Lung (tissue), 12 donors: ENCODE results near the gene EDAR. TPM values are rescaled to one million over a fixed set of nuclear protein-coding genes. Genes with fewer than 3 reads are reported as not detected.

Source experiments
- ATAC-seq: fragments of 200-7000 bp; cut with Tn5 transposase; one replicate; pipeline ENCODE4 v1.9.1; 2020; ENCODE audit warnings: moderate number of reproducible peaks; ENCODE audit not compliant: insufficient read depth, low FRiP score
- DNase-seq, 3 donors: peaks; one replicate each; pipeline ENCODE4 v3.0.0-alpha.2; 2013 to 2017
- H3K27ac ChIP-seq, 2 donors: one replicate each; pipeline ENCODE4 v1.5.1; 2013; ENCODE audit warnings: mild to moderate bottlenecking in 2 of 2, moderate library complexity in 2 of 2, control low read depth in 1 of 2, inconsistent platforms in 1 of 2, low read depth in 1 of 2, low read length in 1 of 2
- H3K27me3 ChIP-seq, 3 donors: one replicate each; pipeline ENCODE4 v1.5.1; 2013; ENCODE audit warnings: low read length in 2 of 3; ENCODE audit not compliant: control insufficient read depth in 3 of 3, insufficient read depth in 3 of 3
- H3K36me3 ChIP-seq, 4 donors: one replicate each; pipeline ENCODE4 v1.5.1; 2013; ENCODE audit warnings: low read length in 4 of 4, mild to moderate bottlenecking in 1 of 4, moderate library complexity in 1 of 4; ENCODE audit not compliant: control insufficient read depth in 4 of 4, insufficient read depth in 4 of 4
- H3K4me1 ChIP-seq, 5 donors: one replicate each; pipeline ENCODE4 v1.5.1; 2013; ENCODE audit warnings: low read length in 5 of 5, mild to moderate bottlenecking in 2 of 5, moderate library complexity in 1 of 5; ENCODE audit not compliant: control insufficient read depth in 5 of 5, insufficient read depth in 5 of 5
- H3K4me3 ChIP-seq: one replicate; pipeline ENCODE4 v1.5.1; 2013; ENCODE audit warnings: mild to moderate bottlenecking, control low read depth, moderate library complexity
- H3K9ac ChIP-seq, 2 donors: one replicate each; pipeline ENCODE4 v1.5.1; 2013; ENCODE audit warnings: low read length in 2 of 2, control low read depth in 1 of 2; ENCODE audit not compliant: insufficient read depth in 1 of 2
- H3K9me3 ChIP-seq, 4 donors: one replicate each; pipeline ENCODE4 v1.5.1; 2013; ENCODE audit warnings: low read length in 3 of 4, mild to moderate bottlenecking in 1 of 4, moderate library complexity in 1 of 4; ENCODE audit not compliant: control insufficient read depth in 4 of 4, insufficient read depth in 3 of 4
- WGBS, 2 donors: extraction: QIAGEN DNeasy Blood & Tissue Kit; methylation state at CpG; one replicate each; pipeline ENCODE4 v1.1.7; 2013; 5-methylcytosine and 5-hydroxymethylcytosine counted together
- polyA plus RNA-seq, 2 donors: library from polyadenylated mRNA; stranded (reverse); fragments of 200-250 nt; gene quantifications; one replicate each; pipeline ENCODE4 v1.2.1, GENCODE V29; 2013
- total RNA-seq, 2 donors: library from RNA; depleted of rRNA in 1 of 2; stranded (reverse); fragments of >200 nt in 1 of 2; gene quantifications; one replicate each; pipeline ENCODE4 v1.2.1, GENCODE V29; 2014 to 2021
- TF ChIP-seq, protein P1 (sequence below): IDR thresholded peaks from 2 replicates; pipeline ENCODE4 v1.5.1; 2012; ENCODE audit warnings: mild to moderate bottlenecking; ENCODE audit errors: control extremely low read depth, extremely low read depth
- donor health status: control.
- donor health status: control.
- donor health status: Bipolar disorder and iron deficiency.
- donor health status: healthy.
- donor health status: DM: yes; HTN: yes; CAD: no.

The EDAR gene
- total and polyA plus RNA-seq, 4 donors, result 0.02 to 0.37 (median 0.10) TPM; not detected in 1

GRCh38 chr2:108968619-108969018 is 20.4 kb downstream of the EDAR start:
- peaks cover 0 to 2% (median 0%) of the 10 kb centered on the region in 4 donors for H3K9me3 ChIP-seq
- no peak overlapping the region for H3K27ac ChIP-seq
- DNase-seq, result no peak
- H3K9ac ChIP-seq, result no peak overlapping the region
- WGBS, 2 donors, result 44% methylated on average over 4 of the region's 4 CpGs
- peaks cover 0 to 27% (median 0%) of the 10 kb centered on the region in 5 donors for H3K4me1 ChIP-seq
- H3K36me3 ChIP-seq, result no peaks in the 10 kb centered on the region
- H3K4me3 ChIP-seq, result no peak overlapping the region
- H3K27me3 ChIP-seq, result no peaks in the 10 kb centered on the region
- no peak for ATAC-seq
- TF ChIP-seq, protein P1, sequence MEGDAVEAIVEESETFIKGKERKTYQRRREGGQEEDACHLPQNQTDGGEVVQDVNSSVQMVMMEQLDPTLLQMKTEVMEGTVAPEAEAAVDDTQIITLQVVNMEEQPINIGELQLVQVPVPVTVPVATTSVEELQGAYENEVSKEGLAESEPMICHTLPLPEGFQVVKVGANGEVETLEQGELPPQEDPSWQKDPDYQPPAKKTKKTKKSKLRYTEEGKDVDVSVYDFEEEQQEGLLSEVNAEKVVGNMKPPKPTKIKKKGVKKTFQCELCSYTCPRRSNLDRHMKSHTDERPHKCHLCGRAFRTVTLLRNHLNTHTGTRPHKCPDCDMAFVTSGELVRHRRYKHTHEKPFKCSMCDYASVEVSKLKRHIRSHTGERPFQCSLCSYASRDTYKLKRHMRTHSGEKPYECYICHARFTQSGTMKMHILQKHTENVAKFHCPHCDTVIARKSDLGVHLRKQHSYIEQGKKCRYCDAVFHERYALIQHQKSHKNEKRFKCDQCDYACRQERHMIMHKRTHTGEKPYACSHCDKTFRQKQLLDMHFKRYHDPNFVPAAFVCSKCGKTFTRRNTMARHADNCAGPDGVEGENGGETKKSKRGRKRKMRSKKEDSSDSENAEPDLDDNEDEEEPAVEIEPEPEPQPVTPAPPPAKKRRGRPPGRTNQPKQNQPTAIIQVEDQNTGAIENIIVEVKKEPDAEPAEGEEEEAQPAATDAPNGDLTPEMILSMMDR, result no peak

- 80 to 96% methylated on average over 7 of the region's 7 CpGs for WGBS, 2 donors
- ATAC-seq (no peak), DNase-seq (no peak)
- Histone ChIP-seq H3K9ac (no peak overlapping the region), H3K27me3 (no peaks in the 10 kb centered on the region), H3K4me1 (peaks cover 0 to 27% (median 0%) of the 10 kb centered on the region in 5 donors), H3K27ac (no peak overlapping the region), H3K4me3 (no peak overlapping the region), H3K9me3 (peaks cover 0 to 2% (median 0%) of the 10 kb centered on the region in 4 donors), H3K36me3 (no peaks in the 10 kb centered on the region)
- TF ChIP-seq, protein P1, result no peak
These were observed 21.3 kb downstream of the EDAR start for GRCh38 chr2:108967757-108968156.

- WGBS, 2 donors, result 71 to 93% methylated on average over 3 of the region's 3 CpGs
- DNase-seq (no peak), ATAC-seq (no peak)
- H3K36me3 ChIP-seq, result no peaks in the 10 kb centered on the region
- H3K4me3 ChIP-seq, result no peak overlapping the region
- peaks cover 0 to 2% (median 0%) of the 10 kb centered on the region in 4 donors for H3K9me3 ChIP-seq
- H3K4me1 ChIP-seq, result peaks cover 0 to 30% (median 2%) of the 10 kb centered on the region in 5 donors
- H3K27me3 ChIP-seq, result no peaks in the 10 kb centered on the region
- no peak overlapping the region for H3K9ac ChIP-seq
- TF ChIP-seq, protein P1, result no peak
- H3K27ac ChIP-seq, result no peak overlapping the region
These were observed 23.3 kb downstream of the EDAR start for GRCh38 chr2:108965540-108966289.
